HEK293T (cell line): ENCODE measurements around the gene CALD1.

Source experiments
- BHLHE40 ChIP-seq: fragments of 450-650 bp; IDR thresholded peaks from 2 replicates; pipeline ENCODE4 v1.6.1; 2016; ENCODE audit warnings: mild to moderate bottlenecking, moderate library complexity, borderline replicate concordance
- FOXA1 ChIP-seq: fragments of 450-650 bp; IDR thresholded peaks from 2 replicates; pipeline ENCODE4 v1.6.1; 2016; ENCODE audit warnings: mild to moderate bottlenecking
- FOXM1 ChIP-seq: fragments of 450-650 bp; IDR thresholded peaks from 2 replicates; pipeline ENCODE4 v1.6.1; 2017; ENCODE audit warnings: mild to moderate bottlenecking, borderline replicate concordance

GRCh38 chr7:134894928-134895327 lies 115.5 kb downstream of the CALD1 start:
- TF ChIP-seq FOXA1, result no peak
- no peak for TF ChIP-seq FOXM1
- TF ChIP-seq BHLHE40, result no peak
